NCI-H2196 (cell line): ENCODE results near the gene BPIFA2.

Source experiments
- DNase-seq: peaks from one replicate; lab custom pipeline; 2025; ENCODE audit not compliant: unreplicated experiment; lab: John Stamatoyannopoulos, UW

The BPIFA2 gene

GRCh38 chr20:33191955-33192354 lies 24.0 kb downstream of the BPIFA2 start:
- DNase-seq = no peak

- no peak for DNase-seq
Observed at GRCh38 chr20:33192912-33193501, 25.0 kb downstream of the BPIFA2 start.

- DNase-seq = no peak
Observed at GRCh38 chr20:33199026-33199425, 31.1 kb downstream of the BPIFA2 start.

GRCh38 chr20:33202451-33202850 lies 34.5 kb downstream of the BPIFA2 start:
- no peak for DNase-seq

- DNase-seq = no peak
Observed at GRCh38 chr20:33203444-33203843, 35.5 kb downstream of the BPIFA2 start.

GRCh38 chr20:33209789-33210188 lies 41.8 kb downstream of the BPIFA2 start:
- no peak for DNase-seq

GRCh38 chr20:33210371-33210770 lies 42.4 kb downstream of the BPIFA2 start:
- DNase-seq = no peak

GRCh38 chr20:33211817-33212424 lies 44.0 kb downstream of the BPIFA2 start:
- DNase-seq = peak; percentile 83

GRCh38 chr20:33217052-33217451 lies 49.1 kb downstream of the BPIFA2 start, which contains the start of gene BPIFA3:
TSS of gene BPIFA3 (plus strand) at chr20:33217352. CDS start at chr20:33217537, 185 bp downstream.
- DNase-seq = no peak

GRCh38 chr20:33224399-33224798 lies 56.4 kb downstream of the BPIFA2 start:
- DNase-seq = no peak

GRCh38 chr20:33229843-33230242 lies 61.9 kb downstream of the BPIFA2 start:
- no peak for DNase-seq
